ENCODE measurements around the gene MLLT1.

DNA sequence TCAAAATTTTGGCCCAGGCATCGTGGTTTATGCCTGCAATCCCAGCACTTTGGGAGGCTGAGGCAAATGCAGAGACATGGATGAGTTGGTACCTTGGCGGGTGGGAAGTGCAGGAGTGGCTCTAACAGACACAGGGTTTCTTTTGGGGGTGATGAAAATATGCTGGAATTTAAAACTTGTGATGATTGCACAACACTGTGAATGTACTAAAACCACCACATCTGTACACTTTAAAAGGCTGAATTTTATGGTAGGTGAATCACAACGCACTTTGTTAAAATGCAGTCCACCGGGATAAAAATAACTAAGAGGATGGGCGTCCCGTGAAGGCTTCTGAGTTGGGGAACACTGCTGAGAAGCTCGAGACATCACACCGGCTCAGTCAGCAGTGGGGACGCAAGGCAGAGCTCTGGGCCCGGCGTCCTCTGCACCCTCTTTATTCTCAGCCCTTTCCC, 47.1 kb downstream of the MLLT1 start:
- TF ChIP-seq TAF1 (IDR thresholded peaks at IDR 0.05; ENCODE audit: borderline replicate concordance, insufficient read depth, low read length) (no peak), SIN3A (IDR thresholded peaks at IDR 0.05; ENCODE audit: borderline replicate concordance, insufficient read depth, low read length) (no peak), POLR2AphosphoS5 (IDR thresholded peaks at IDR 0.05; ENCODE audit: low read depth, low read length) (no peak)
- TF ChIP-seq, protein P1, sequence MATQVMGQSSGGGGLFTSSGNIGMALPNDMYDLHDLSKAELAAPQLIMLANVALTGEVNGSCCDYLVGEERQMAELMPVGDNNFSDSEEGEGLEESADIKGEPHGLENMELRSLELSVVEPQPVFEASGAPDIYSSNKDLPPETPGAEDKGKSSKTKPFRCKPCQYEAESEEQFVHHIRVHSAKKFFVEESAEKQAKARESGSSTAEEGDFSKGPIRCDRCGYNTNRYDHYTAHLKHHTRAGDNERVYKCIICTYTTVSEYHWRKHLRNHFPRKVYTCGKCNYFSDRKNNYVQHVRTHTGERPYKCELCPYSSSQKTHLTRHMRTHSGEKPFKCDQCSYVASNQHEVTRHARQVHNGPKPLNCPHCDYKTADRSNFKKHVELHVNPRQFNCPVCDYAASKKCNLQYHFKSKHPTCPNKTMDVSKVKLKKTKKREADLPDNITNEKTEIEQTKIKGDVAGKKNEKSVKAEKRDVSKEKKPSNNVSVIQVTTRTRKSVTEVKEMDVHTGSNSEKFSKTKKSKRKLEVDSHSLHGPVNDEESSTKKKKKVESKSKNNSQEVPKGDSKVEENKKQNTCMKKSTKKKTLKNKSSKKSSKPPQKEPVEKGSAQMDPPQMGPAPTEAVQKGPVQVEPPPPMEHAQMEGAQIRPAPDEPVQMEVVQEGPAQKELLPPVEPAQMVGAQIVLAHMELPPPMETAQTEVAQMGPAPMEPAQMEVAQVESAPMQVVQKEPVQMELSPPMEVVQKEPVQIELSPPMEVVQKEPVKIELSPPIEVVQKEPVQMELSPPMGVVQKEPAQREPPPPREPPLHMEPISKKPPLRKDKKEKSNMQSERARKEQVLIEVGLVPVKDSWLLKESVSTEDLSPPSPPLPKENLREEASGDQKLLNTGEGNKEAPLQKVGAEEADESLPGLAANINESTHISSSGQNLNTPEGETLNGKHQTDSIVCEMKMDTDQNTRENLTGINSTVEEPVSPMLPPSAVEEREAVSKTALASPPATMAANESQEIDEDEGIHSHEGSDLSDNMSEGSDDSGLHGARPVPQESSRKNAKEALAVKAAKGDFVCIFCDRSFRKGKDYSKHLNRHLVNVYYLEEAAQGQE (IDR thresholded peaks at IDR 0.05; ENCODE audit: insufficient read depth in 1 of 2, low read depth in 2 of 2, low read length in 2 of 2): no peak
